ENCODE data around the gene TRHDE.

Gene TRHDE

GRCh38 chr12:72272091-72272661, at the start of gene TRHDE:
TRHDE (plus strand) TSS chr12:72272370; CDS start chr12:72272644, 274 bp downstream.
- no peak for DNase-seq (ENCODE audit: low read depth)

GRCh38 chr12:72226510-72226909, 45.7 kb upstream of the TRHDE start:
- no peak for DNase-seq (ENCODE audit: low read depth)

GRCh38 chr12:72228424-72228823, 43.7 kb upstream of the TRHDE start:
- DNase-seq (ENCODE audit: low read depth): no peak

- DNase-seq (ENCODE audit: low read depth): no peak
Measured at GRCh38 chr12:72230589-72230988, 41.6 kb upstream of the TRHDE start.

- no peak for DNase-seq (ENCODE audit: low read depth)
Measured at GRCh38 chr12:72234886-72235285, 37.3 kb upstream of the TRHDE start.

- no peak for DNase-seq (ENCODE audit: low read depth)
Measured at GRCh38 chr12:72236071-72236705, 36.0 kb upstream of the TRHDE start.

GRCh38 chr12:72241552-72241951, 30.6 kb upstream of the TRHDE start:
- DNase-seq (ENCODE audit: low read depth): no peak

GRCh38 chr12:72242946-72243345, 29.2 kb upstream of the TRHDE start:
- no peak for DNase-seq (ENCODE audit: low read depth)

- no peak for DNase-seq (ENCODE audit: low read depth)
Measured at GRCh38 chr12:72246370-72246769, 25.8 kb upstream of the TRHDE start.

- no peak for DNase-seq (ENCODE audit: low read depth)
Measured at GRCh38 chr12:72250346-72250745, 21.8 kb upstream of the TRHDE start.

GRCh38 chr12:72256725-72257124, 15.4 kb upstream of the TRHDE start:
- no peak for DNase-seq (ENCODE audit: low read depth)

GRCh38 chr12:72261885-72262284, 10.3 kb upstream of the TRHDE start:
- DNase-seq (ENCODE audit: low read depth): no peak

- DNase-seq (ENCODE audit: low read depth): no peak
Measured at GRCh38 chr12:72264548-72265175, 7.5 kb upstream of the TRHDE start.

- DNase-seq (ENCODE audit: low read depth): no peak
Measured at GRCh38 chr12:72267974-72268373, 4.2 kb upstream of the TRHDE start.

- DNase-seq (ENCODE audit: low read depth): no peak
Measured at GRCh38 chr12:72268386-72268785, 3.8 kb upstream of the TRHDE start.

GRCh38 chr12:72269491-72269890, 2.7 kb upstream of the TRHDE start:
- DNase-seq (ENCODE audit: low read depth): no peak

- no peak for DNase-seq (ENCODE audit: low read depth)
Measured at GRCh38 chr12:72270246-72270645, 1.9 kb upstream of the TRHDE start.

- DNase-seq (ENCODE audit: low read depth): no peak
Measured at GRCh38 chr12:72270961-72271360, 1.2 kb upstream of the TRHDE start.

GRCh38 chr12:72271451-72272090, 599 bp upstream of the TRHDE start:
- DNase-seq (ENCODE audit: low read depth): no peak

- DNase-seq (ENCODE audit: low read depth): no peak
Measured at GRCh38 chr12:72272731-72273498, 745 bp downstream of the TRHDE start.

GRCh38 chr12:72273499-72273837, 1.3 kb downstream of the TRHDE start:
- DNase-seq (ENCODE audit: low read depth): no peak

GRCh38 chr12:72273851-72274351, 1.7 kb downstream of the TRHDE start:
- no peak for DNase-seq (ENCODE audit: low read depth)

Measured in stimulated activated CD8-positive, alpha-beta memory T cell treated with anti-CD3 and anti-CD28 coated beads, Interleukin-15, amount 100 ng/mL, for 1 hour (primary cell).